ENCODE measurements around the gene KATNIP.

The KATNIP gene

GRCh38 chr16:27582883-27583282, 32.9 kb downstream of the KATNIP start:
- DNase-seq (ENCODE audit: low read depth, low spot score): no peak

- DNase-seq (ENCODE audit: low read depth, low spot score): no peak
Measured at GRCh38 chr16:27583634-27584033, 33.7 kb downstream of the KATNIP start.

- DNase-seq (ENCODE audit: low read depth, low spot score): no peak
Measured at GRCh38 chr16:27585200-27585599, 35.3 kb downstream of the KATNIP start.

GRCh38 chr16:27586711-27587110, 36.8 kb downstream of the KATNIP start:
- DNase-seq (ENCODE audit: low read depth, low spot score): no peak

GRCh38 chr16:27588057-27588456, 38.1 kb downstream of the KATNIP start:
- DNase-seq (ENCODE audit: low read depth, low spot score): no peak

GRCh38 chr16:27591837-27592236, 41.9 kb downstream of the KATNIP start:
- no peak for DNase-seq (ENCODE audit: low read depth, low spot score)

- DNase-seq (ENCODE audit: low read depth, low spot score): no peak
Measured at GRCh38 chr16:27595475-27595874, 45.5 kb downstream of the KATNIP start.

GRCh38 chr16:27595993-27596392, 46.0 kb downstream of the KATNIP start:
- DNase-seq (ENCODE audit: low read depth, low spot score): no peak

- DNase-seq (ENCODE audit: low read depth, low spot score): no peak
Measured at GRCh38 chr16:27596411-27596810, 46.5 kb downstream of the KATNIP start.

GRCh38 chr16:27597361-27597760, 47.4 kb downstream of the KATNIP start:
- no peak for DNase-seq (ENCODE audit: low read depth, low spot score)

- no peak for DNase-seq (ENCODE audit: low read depth, low spot score)
Measured at GRCh38 chr16:27598220-27598619, 48.3 kb downstream of the KATNIP start.

GRCh38 chr16:27598931-27599565, 49.1 kb downstream of the KATNIP start:
- no peak for DNase-seq (ENCODE audit: low read depth, low spot score)

GRCh38 chr16:27599606-27600005, 49.7 kb downstream of the KATNIP start:
- no peak for DNase-seq (ENCODE audit: low read depth, low spot score)
